WTC11 (cell line): ENCODE results near the gene ANO3.

ENCODE experiments used
- HMGA2 ChIP-seq: fragments of 250-450 bp; sonication (Bioruptor Pico); IDR thresholded peaks from 2 replicates; pipeline ENCODE4 v1.4.0; 2021; ENCODE audit warnings: mild to moderate bottlenecking, moderate library complexity
- JUN ChIP-seq: sonication (generic); formaldehyde crosslinking; IDR thresholded peaks from 2 replicates; pipeline ENCODE4 v1.8.0; 2023; ENCODE audit warnings: mild to moderate bottlenecking, missing genetic modification reagents
- RORB ChIP-seq: fragments of 250-450 bp; sonication (Bioruptor Pico); IDR thresholded peaks from 2 replicates; pipeline ENCODE4 v1.9.0; 2021; ENCODE audit warnings: mild to moderate bottlenecking
- SMAD3 ChIP-seq: sonication (generic); formaldehyde crosslinking; IDR thresholded peaks from 2 replicates; pipeline ENCODE4 v1.8.0; 2022; ENCODE audit warnings: missing genetic modification reagents, mild to moderate bottlenecking, borderline replicate concordance
- TF ChIP-seq, protein P1 (sequence below): sonication (generic); formaldehyde crosslinking; IDR thresholded peaks from 2 replicates; pipeline ENCODE4 v1.8.1; 2023; ENCODE audit warnings: mild to moderate bottlenecking, moderate library complexity, missing genetic modification reagents
- TF ChIP-seq, protein P2 (sequence below): fragments of 250-450 bp; sonication (Bioruptor Pico); IDR thresholded peaks from 2 replicates; pipeline ENCODE4 v1.9.0; 2021; ENCODE audit warnings: mild to moderate bottlenecking

DNA sequence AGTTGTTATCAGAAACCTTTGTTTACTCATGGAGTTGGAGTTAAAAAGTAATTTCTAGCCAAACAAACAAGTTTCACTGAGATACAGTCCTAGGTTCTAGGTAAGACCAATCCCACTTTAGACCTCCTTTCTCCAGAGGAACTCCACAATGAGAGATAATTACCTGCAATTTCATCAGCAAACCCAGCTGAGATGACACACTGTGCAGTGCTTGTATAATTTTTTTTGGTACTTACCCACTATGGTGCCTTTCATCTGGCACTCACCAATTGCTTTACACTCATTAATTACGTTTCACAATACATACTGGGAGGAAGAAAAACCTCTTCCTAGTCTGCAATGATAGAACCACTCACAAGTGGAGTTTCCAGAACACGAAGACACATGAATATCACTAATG, 242.0 kb downstream of the ANO3 start:
- TF ChIP-seq RORB = no peak
- TF ChIP-seq, protein P1, sequence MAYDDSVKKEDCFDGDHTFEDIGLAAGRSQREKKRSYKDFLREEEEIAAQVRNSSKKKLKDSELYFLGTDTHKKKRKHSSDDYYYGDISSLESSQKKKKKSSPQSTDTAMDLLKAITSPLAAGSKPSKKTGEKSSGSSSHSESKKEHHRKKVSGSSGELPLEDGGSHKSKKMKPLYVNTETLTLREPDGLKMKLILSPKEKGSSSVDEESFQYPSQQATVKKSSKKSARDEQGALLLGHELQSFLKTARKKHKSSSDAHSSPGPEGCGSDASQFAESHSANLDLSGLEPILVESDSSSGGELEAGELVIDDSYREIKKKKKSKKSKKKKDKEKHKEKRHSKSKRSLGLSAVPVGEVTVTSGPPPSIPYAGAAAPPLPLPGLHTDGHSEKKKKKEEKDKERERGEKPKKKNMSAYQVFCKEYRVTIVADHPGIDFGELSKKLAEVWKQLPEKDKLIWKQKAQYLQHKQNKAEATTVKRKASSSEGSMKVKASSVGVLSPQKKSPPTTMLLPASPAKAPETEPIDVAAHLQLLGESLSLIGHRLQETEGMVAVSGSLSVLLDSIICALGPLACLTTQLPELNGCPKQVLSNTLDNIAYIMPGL (CRISPR knock-in tag) = no peak
- no peak for TF ChIP-seq SMAD3 (CRISPR knock-in tag)
- no peak for TF ChIP-seq HMGA2 (CRISPR knock-in tag)
- no peak for TF ChIP-seq JUN (CRISPR knock-in tag)
- TF ChIP-seq, protein P2, sequence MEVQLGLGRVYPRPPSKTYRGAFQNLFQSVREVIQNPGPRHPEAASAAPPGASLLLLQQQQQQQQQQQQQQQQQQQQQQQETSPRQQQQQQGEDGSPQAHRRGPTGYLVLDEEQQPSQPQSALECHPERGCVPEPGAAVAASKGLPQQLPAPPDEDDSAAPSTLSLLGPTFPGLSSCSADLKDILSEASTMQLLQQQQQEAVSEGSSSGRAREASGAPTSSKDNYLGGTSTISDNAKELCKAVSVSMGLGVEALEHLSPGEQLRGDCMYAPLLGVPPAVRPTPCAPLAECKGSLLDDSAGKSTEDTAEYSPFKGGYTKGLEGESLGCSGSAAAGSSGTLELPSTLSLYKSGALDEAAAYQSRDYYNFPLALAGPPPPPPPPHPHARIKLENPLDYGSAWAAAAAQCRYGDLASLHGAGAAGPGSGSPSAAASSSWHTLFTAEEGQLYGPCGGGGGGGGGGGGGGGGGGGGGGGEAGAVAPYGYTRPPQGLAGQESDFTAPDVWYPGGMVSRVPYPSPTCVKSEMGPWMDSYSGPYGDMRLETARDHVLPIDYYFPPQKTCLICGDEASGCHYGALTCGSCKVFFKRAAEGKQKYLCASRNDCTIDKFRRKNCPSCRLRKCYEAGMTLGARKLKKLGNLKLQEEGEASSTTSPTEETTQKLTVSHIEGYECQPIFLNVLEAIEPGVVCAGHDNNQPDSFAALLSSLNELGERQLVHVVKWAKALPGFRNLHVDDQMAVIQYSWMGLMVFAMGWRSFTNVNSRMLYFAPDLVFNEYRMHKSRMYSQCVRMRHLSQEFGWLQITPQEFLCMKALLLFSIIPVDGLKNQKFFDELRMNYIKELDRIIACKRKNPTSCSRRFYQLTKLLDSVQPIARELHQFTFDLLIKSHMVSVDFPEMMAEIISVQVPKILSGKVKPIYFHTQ (CRISPR knock-in tag) = no peak
